Fibroblast of the conjunctiva (primary cell): ENCODE measurements around the gene MROH9.

Source experiments
- DNase-seq: peaks from one replicate; pipeline ENCODE4 v3.0.0-alpha.2; 2010; ENCODE audit warnings: low read depth

The MROH9 gene

DNA sequence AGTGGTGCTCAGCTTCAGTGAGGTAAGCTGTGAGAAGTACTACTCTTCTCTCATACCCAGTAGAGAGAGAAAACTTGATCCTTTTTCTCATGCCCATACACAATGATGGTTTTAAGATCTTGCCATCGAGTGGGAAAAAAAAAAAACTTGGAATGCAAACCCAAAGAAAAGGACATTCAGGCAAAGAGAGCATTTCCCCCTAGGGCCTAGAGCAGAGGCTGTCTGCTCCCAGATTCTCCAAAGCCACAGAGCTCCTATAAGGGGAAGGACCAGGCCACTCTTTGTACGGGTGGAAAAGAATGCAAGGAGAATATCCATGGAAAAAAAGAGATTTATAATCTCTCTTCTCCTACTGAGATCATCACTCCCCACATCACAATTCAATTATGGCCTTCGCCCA, 34.9 kb downstream of the MROH9 start:
- DNase-seq = no peak

GRCh38 chr1:170978371-170978910, 43.1 kb downstream of the MROH9 start:
- DNase-seq = no peak

- DNase-seq = no peak
These were observed 50.1 kb downstream of the MROH9 start for GRCh38 chr1:170985406-170985805.

DNA sequence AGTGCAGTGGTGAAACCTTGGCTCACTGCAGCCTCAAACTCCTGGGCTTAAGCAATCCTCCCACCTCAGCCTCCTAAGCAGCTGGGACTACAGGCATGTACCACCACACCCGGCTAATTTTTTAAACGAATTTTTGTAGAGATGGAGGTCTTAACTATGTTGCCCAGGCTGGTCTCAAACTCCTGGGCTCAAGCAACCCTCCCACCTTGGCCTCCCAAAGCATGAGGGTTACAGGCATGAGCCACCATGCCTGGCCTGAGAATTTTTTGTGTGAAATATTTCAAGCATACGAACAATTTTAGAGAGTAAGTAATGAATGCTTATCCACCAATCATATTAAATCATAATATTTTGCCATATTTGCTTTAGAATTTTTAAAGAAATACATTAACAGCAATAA, 51.6 kb downstream of the MROH9 start:
- DNase-seq = no peak

GRCh38 chr1:170987424-170987823, 52.1 kb downstream of the MROH9 start:
- no peak for DNase-seq

GRCh38 chr1:170993151-170993550, 57.8 kb downstream of the MROH9 start:
- DNase-seq = peak; percentile 4

DNA sequence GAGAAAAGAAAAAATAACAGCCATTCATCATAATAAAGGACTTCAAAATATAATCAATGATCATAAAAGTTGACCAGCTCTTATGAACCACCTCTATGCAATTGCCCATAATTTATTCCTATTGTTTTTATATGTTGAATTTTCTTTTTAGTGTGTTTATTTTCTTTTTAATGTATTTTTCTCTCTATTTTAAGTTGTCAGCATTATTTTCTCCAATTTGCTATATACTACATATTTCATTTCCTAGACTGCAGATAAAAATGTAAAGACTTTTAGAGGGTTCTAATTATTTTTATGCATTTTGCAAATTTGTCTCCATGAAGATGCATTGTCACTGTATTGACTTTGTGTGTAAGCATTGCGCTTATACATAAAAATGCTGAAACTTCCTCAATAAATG, 58.4 kb downstream of the MROH9 start:
- DNase-seq = no peak

DNA sequence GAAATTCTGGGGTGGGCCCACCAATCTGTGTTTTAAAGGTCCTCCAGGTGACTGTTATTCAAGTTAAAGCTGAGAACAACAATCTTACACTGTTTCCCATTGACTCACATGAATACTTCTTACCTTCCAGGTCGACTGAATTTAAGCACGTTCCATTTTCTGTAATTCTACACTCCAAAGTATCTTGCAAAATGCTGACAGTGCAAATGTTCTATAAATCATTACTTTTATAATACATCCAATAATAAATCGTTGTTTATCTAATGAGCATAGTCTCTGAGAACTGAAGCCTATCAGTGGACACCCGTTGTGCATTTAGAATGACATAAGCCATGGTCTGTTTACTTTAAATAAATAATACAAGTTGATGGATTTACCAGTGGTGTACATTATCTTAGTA, 79.5 kb downstream of the MROH9 start:
- no peak for DNase-seq

- DNase-seq = no peak
These were observed 82.1 kb downstream of the MROH9 start for GRCh38 chr1:171017426-171017825.

- no peak for DNase-seq
These were observed 84.6 kb downstream of the MROH9 start for GRCh38 chr1:171019971-171020370.

- no peak for DNase-seq
These were observed 97.7 kb downstream of the MROH9 start for GRCh38 chr1:171032822-171033702.

DNA sequence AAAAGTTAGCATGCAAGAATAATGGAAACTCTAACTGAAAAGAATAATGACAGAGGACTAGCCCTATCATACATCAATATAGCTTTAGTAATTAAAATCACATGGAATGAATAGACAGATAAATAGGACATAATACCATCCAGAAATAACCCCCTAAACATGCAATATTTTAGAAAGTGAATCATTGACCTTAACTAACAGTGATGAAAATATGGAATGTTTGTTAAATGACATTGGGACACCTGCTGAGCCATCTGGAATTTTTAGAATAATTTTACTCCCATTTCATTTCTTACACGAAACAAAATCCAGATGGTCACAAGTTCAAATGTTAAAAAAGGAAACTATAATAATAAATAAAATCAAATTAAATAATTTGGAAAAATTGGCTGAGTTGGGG, 102.3 kb downstream of the MROH9 start:
- DNase-seq = no peak

GRCh38 chr1:171038284-171038683, 103.0 kb downstream of the MROH9 start:
- no peak for DNase-seq

GRCh38 chr1:171048014-171048413, 112.7 kb downstream of the MROH9 start:
- DNase-seq = no peak

GRCh38 chr1:171052977-171053376, 117.6 kb downstream of the MROH9 start:
- DNase-seq = no peak

DNA sequence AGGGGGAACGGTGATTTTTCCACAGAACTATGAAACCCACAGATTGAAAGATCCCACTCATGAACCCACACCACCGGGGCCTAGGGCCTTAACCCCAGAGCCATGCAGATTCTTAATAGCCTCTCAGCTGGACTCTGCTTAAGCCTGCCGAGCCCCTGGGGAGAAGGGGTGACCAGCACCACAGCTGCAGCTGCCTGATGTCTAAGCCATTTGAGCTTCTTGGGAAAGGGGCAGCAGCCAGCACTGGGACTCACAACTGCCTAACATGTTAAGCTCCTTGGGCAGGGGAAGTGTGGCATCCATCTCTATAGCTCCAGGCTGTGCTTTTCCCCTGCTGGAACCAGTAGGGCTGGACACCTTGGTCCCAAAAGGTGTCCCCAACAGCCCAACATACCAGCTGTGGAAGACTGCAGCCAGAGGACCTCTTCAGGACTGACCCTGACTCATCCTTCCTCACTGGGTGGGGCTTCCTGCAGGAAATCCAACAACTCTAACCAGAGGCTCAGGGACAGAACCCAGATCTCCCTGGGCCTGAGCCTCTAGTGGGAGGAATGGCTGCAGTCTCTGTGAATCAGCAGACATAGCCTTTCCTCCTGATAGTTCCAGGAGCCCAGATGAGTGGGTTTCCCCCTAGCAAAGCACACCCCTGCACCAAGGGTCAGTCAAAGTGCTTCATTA, 120.8 kb downstream of the MROH9 start:
- DNase-seq = no peak

DNA sequence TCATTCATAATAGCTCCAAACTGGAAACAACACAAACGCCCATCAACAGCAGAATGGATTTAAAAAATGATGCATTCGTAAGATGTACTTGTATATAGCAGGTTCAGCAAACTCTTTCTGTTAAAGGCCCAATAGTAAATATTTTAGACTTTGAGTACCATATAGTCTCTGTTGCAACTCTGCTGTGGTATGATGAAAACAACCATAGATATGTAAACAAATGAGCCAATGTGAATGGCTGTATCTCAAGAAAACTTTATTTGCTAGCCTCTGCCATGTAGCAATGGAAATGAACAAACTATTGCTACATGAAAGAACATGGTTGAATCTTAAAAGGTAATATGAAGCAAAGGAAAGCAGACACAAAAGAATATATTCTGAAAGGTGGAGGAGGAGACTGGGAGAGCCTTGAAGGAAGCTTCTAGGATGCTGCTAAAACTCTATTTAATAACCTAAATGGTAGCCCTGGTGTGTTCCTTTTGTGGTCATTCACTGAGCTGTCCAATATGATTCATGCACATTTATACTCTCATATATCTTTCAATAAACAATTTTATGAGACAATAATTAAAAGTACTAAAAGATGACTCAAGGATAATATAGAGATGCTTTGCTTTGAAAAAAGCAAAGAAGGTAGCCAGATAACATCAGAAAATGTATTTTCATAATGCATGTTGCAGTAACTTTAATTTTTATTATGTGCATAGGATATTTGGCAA, 126.2 kb downstream of the MROH9 start:
- no peak for DNase-seq

DNA sequence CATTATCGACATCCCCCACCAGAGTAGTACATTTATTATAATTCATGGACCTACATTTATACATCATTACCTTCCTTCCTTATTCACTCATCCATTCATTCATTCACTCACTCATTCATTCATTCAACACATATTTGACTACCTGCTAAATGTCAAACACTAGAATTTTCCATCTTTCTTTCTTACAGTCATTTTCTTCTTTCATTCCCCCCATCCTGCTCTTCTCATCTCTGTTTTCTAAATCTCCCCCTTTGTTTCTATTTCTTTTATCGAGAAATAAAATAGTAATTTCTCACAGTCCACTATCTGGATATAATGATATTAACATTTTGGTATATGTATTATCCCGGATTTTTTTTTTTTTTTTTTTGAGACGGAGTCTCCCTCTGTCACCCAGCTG, 127.6 kb downstream of the MROH9 start:
- DNase-seq = no peak

DNA sequence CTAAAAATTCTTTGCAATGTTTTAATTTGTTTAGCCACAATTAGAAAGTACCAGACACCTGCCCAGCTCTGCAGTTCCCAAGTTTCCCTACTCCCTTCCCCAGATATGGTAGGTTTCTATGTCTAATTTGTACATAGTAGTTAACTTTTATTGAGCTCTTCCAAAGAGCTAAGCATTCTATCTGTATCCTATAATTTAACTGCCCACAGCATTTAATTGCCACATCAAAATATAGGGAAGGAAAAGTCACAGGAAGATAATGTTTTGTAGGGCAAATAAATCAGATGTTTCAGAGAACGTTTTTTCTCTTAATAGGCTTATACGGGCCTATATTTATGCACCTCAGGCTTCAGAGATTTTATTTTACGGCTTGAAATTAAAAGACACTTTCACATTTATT, 139.7 kb downstream of the MROH9 start:
- no peak for DNase-seq

GRCh38 chr1:171081314-171081753, 146.0 kb downstream of the MROH9 start:
- DNase-seq = peak; percentile 67

DNA sequence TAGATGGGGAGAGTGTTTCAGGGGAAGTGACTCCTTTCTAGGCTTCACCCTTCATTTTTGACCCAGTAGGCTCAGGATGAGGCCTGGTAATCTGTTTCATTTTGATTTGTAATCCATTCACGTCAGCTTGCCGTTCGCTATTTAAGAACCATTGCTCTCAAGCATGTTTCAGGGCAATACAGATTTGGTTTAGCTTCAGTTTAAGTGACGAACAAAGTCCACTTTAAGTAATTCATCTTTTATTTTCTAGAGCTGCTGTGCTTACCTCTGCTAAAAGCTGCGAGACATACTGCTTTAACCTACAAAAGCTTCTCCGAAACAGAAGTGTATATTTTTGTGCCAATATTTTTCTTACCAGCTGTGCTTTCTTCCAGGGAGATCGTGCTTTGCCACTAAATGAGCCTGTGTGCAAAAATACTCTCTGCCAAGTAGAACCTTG, 146.4 kb downstream of the MROH9 start:
- DNase-seq = no peak

- no peak for DNase-seq
These were observed 147.3 kb downstream of the MROH9 start for GRCh38 chr1:171082606-171083005.
